HG02798 (cell line): Measurements from ENCODE around the gene FBLN7.

ENCODE experiments used
- ATAC-seq: cut with Tn5 transposase; IDR thresholded peaks from one replicate; pipeline ENCODE4 v1.9.1; 2021; ENCODE audit warnings: mild to moderate bottlenecking; ENCODE audit not compliant: unreplicated experiment, poor library complexity

FBLN7 gene

GRCh38 chr2:112140205-112140802, 2.1 kb downstream of the FBLN7 start:
- ATAC-seq = no peak

- ATAC-seq = no peak
These were observed 2.9 kb downstream of the FBLN7 start for GRCh38 chr2:112140899-112141625.

DNA sequence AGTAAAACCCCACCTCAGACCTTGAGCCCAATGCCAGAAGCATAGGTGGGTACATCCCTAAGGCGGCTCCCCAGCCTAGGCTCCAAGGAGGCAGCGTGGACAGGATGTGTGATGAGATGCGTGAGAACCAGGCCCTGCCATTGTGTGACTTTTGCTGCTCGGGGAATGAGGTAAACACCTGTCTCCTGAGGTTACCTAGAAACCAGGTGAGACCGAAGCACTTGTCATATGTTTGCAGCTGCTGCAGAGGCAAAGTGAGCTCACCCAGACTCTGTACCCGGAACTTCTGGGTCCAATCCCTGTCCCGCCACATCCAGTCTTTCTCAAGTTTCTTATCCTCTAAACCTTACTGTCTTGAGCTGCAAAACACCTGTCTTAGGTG, 3.4 kb downstream of the FBLN7 start:
- ATAC-seq = no peak

- ATAC-seq = no peak
These were observed 4.4 kb downstream of the FBLN7 start for GRCh38 chr2:112142525-112143078.

GRCh38 chr2:112143150-112143549, 5.0 kb downstream of the FBLN7 start:
- ATAC-seq = no peak

DNA sequence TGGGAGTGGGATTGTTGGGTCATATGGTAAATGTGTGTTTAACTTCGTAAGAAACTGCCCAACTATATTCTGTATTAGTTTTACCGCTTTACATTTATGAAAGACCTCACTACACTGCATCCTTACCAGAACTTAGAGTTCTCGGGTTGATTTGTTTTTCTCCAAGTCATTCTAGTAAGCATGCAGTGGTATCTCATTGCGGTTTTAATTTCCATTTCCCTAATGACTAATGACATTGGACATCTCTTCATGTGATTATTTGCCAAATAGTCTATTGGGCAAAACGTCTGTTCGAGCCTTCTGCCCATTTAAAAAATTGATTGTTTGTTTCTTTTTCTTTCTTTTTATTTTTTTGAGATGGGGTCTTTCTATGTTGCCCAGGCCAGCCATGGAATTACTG, 6.8 kb downstream of the FBLN7 start:
- no peak for ATAC-seq

GRCh38 chr2:112147382-112148168, 9.4 kb downstream of the FBLN7 start:
- ATAC-seq = no peak

DNA sequence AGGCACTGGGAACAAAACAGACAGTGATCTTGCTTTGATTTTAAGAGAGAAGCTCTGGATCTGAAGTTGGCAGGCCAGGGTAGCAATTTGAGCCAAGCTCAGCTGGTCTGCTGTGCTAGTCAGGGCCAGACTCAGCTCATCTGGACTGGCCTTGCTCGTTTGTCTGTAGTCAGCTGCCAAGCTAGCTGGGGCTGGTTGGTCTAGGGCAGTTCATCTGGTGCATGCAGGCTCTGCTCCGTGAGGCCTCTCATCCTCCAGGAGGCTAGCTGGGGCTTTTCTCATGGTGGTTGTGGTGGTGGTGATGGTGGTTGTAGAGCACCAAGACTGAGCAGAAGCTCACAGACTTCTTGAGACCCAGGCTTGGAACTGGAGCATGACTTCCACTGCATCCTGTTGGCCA, 10.3 kb downstream of the FBLN7 start:
- no peak for ATAC-seq

GRCh38 chr2:112149194-112149593, 11.0 kb downstream of the FBLN7 start:
- no peak for ATAC-seq

DNA sequence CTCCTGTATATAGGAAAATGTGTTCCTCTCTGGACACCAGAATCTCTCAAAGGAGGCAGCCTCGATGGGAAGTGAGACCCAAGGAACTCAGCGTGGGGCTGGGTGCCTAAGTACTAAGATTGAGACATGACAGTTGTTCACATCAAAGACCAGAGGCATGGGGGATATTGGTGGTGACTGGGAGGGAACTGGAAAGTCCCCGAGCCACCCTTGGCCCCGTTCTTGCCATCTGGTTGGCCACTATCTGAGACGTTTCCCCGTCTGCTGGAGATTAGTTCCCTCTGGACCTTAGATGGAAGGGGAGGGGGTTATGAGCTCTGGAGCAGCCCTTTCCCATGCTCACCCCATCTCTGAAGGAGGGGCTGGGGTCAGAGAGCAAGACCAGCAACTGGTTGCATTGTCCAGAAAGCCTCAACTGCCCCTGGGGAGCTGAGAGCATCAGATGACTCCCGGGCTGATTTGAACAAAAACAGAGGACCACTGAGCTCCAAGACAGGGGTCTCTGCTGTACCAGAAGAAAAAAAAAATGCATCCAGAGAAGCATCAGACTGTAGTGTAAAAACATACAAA, 11.8 kb downstream of the FBLN7 start:
- ATAC-seq = no peak

GRCh38 chr2:112150447-112150846, 12.3 kb downstream of the FBLN7 start:
- no peak for ATAC-seq

DNA sequence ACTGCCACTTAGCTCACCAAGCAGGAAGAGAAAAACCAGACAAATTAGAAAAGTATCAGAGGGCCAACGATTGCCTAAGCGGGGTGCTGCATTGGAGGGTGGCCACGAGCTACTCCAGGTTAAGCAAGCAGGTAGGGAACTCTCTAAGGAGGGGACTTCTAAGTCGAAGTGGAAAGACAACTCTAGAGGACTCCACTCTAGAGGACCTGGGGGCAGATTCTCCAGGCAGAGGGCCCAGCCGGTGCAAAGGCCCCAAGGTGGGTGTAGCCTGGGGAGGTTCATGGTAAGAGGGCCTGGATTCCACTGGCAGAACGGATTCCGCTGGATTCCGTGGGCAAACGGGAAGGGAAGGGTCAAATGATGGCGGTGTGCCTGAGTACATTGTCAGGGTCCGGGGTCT, 12.7 kb downstream of the FBLN7 start:
- no peak for ATAC-seq

- ATAC-seq = no peak
These were observed 13.1 kb downstream of the FBLN7 start for GRCh38 chr2:112151271-112151670.

GRCh38 chr2:112151701-112152440, 13.7 kb downstream of the FBLN7 start:
- ATAC-seq = no peak

- ATAC-seq = no peak
These were observed 14.4 kb downstream of the FBLN7 start for GRCh38 chr2:112152476-112153178.

DNA sequence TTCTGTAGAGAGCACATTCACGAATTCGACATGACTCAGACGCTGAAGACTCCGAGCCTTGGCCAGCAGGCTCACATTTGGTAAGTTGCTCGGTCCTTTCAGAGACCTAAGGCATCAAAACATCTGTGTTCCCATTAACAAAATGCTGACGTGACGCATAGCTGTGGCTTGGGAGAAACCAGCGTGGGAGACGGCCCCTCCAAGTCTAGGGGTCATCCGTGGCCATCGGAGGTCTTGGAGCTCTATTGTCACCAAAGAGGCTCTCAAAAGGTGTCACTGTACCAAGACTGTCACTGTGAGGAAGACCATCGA, 14.9 kb downstream of the FBLN7 start:
- no peak for ATAC-seq

DNA sequence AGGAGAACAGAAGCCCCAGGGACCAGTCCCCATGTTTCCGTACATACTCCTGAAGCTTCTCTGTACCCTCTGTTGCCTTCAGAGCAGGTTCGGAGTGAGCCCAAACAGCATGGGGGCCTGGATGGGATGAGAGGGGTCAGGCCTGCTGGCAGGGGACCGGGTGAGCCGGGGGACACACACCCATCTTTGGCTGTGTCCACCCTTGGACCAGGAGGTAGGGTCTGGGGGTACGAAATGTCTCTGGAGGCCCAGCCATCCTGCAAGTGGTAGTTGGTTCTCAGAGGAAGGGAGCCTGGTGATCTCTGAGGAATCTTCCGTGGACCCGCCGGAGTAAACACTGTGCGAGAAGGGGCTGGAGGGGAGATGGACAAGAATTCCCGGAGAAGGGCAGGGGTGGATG, 15.3 kb downstream of the FBLN7 start:
- no peak for ATAC-seq

GRCh38 chr2:112154246-112155117, 16.3 kb downstream of the FBLN7 start:
- ATAC-seq = no peak
